Panc1 (cell line): ENCODE data around the gene TXNL1. TPM values are rescaled to one million over a fixed set of nuclear protein-coding genes. Genes with fewer than 3 reads are reported as not detected.

Experiments
- ATAC-seq: fragments of 200-7000 bp; cut with Tn5 transposase; 2 replicates; pipeline ENCODE4 v1.9.1; 2020; ENCODE audit warnings: mild to moderate bottlenecking, moderate library complexity
- BruUV-seq: library from RNA; stranded (reverse); fragments of 400-500 nt; replicated peaks from 2 replicates; lab custom pipeline; 2021; lab: Mats Ljungman, UMichigan
- CTCF ChIA-PET: fragments of 300-600 bp; sonication (Branson Sonifier 250); formaldehyde crosslinking; loops from one replicate; lab custom pipeline; 2022; ENCODE audit warnings: antibody characterized with exemption; lab: Charles Lee
- POLR2A ChIA-PET: fragments of 300-600 bp; sonication (Branson Sonifier 250); formaldehyde crosslinking; loops from one replicate; lab custom pipeline; 2022; ENCODE audit warnings: antibody characterized with exemption; lab: Charles Lee
- DNase-seq: peaks from one replicate; pipeline ENCODE4 v3.0.0-alpha.2; 2010; ENCODE audit warnings: low read depth, low spot score
- H3K27ac ChIP-seq: 2 replicates; pipeline ENCODE4 v1.5.1; 2011; ENCODE audit warnings: mild to moderate bottlenecking, low read length, inconsistent platforms
- H3K27me3 ChIP-seq: fragments of 200-500 bp; sonication (Bioruptor generic); 2 replicates; pipeline ENCODE4 v1.6.0; 2014; ENCODE audit warnings: low read length, inconsistent platforms; ENCODE audit not compliant: control insufficient read depth, insufficient read depth
- H3K36me3 ChIP-seq: fragments of 200-500 bp; sonication (Bioruptor generic); 2 replicates; pipeline ENCODE4 v1.5.1; 2014; ENCODE audit warnings: inconsistent platforms, mild to moderate bottlenecking, low read length, moderate library complexity; ENCODE audit not compliant: control insufficient read depth, insufficient read depth
- H3K4me1 ChIP-seq: 2 replicates; pipeline ENCODE4 v1.5.1; 2011; ENCODE audit warnings: inconsistent platforms, mild to moderate bottlenecking, low read length, moderate library complexity; ENCODE audit not compliant: control insufficient read depth, insufficient read depth
- H3K4me3 ChIP-seq, 2 experiments: 2 replicates each; pipeline ENCODE4 v1.5.1; 2011 to 2012; ENCODE audit warnings: low read depth in 2 of 2, low read length in 2 of 2, mild to moderate bottlenecking in 2 of 2, inconsistent platforms in 1 of 2, moderate library complexity in 1 of 2
- H3K9me3 ChIP-seq: fragments of 200-500 bp; sonication (Bioruptor generic); 2 replicates; pipeline ENCODE4 v1.5.1; 2014; ENCODE audit warnings: low read depth, mild to moderate bottlenecking, inconsistent platforms, low read length, moderate library complexity; ENCODE audit not compliant: control insufficient read depth, insufficient read depth
- CTCF ChIP-seq: fragments of 450-650 bp; IDR thresholded peaks from 2 replicates; pipeline ENCODE4 v1.5.1; 2017; ENCODE audit warnings: mild to moderate bottlenecking
- POLR2AphosphoS5 ChIP-seq: IDR thresholded peaks from 2 replicates; pipeline ENCODE4 v1.6.1; 2012; ENCODE audit warnings: mild to moderate bottlenecking, low read depth, low read length, moderate library complexity
- SIN3A ChIP-seq: IDR thresholded peaks from 2 replicates; pipeline ENCODE4 v1.6.1; 2012; ENCODE audit warnings: low read depth, mild to moderate bottlenecking, low read length, moderate library complexity, borderline replicate concordance; ENCODE audit not compliant: insufficient read depth
- TCF7L2 ChIP-seq: IDR thresholded peaks from 2 replicates; pipeline ENCODE4 v1.6.1; 2011; ENCODE audit warnings: mild to moderate bottlenecking, low read depth, low read length, inconsistent platforms
- in situ Hi-C: cut with HindIII; loops from 2 replicates; pipeline ENCODE4 v1.10.0; 2016; ENCODE audit warnings: low sequenced_read_pairs, low pct_unique_long_range_greater_than_20kb
- intact Hi-C: fragments of 100-400 bp; cut with micrococcal nuclease; formaldehyde crosslinking; loops from one replicate; pipeline ENCODE4 v1.10.0; 2022; ENCODE audit not compliant: unreplicated experiment
- total RNA-seq: library from RNA; stranded (reverse); gene quantifications from one replicate; pipeline ENCODE4 v1.2.1, GENCODE V29; 2021; ENCODE audit not compliant: unreplicated experiment
- TF ChIP-seq, protein P1 (sequence below), 2 experiments: IDR thresholded peaks; 2 replicates each; pipeline ENCODE4 v1.6.1; 2011 to 2012; ENCODE audit warnings: low read depth in 2 of 2, control low read depth in 1 of 2, low read length in 1 of 2, mild to moderate bottlenecking in 1 of 2, moderate library complexity in 1 of 2; ENCODE audit not compliant: insufficient read depth in 1 of 2

Gene TXNL1
- total RNA-seq, 1 experiment from 2014 or later = 58.3 TPM

DNA sequence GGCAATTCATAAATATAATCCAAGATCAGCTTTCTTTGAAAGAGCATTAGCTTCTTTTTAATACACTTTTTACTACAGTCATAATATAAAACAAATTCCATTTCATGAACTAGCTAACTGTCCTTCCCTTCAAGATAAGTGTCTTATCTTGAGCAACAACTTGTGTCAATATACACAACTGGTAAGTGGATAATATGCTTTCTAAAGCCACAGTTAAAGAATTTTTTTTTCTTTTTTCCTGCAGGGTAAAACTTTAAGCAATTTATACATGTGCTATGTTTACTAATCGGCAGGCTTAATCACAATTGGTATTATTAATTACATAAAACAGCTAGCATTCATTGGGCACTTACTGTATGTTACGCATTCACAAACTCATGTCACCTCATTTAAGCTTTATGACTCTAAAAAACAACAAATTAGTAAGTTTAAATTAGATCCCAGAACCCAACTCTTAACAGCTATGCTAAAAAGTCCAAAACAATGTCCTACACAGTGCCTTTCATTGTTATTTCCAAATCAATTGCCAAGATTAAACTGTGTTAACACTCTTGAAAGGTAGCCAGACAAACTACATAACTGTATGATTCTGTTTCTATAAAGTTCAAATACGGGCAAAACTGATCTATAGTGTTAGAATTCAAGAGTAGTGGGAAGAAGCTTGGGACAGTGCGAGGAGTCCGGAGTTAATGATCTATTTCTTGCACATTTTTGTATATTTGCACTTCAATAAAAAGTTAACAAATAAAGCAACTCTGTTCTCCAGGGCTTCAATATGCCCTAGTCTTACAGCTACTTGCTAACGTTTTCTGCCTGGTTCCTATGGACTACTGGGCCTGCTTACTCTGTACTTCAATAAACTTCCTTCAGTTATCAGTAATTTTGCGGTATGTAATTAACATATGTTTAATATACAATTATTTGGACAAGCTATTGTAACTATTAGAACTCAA, 6.0 kb downstream of the TXNL1 start:
- no peaks in the 10 kb centered on the region for H3K27me3 ChIP-seq
- H3K27ac ChIP-seq = no peak overlapping the region
- H3K36me3 ChIP-seq = peaks cover 2% of the 10 kb centered on the region
- DNase-seq (no peak), ATAC-seq (no peak)
- in situ Hi-C loops = no loop called here
- H3K4me1 ChIP-seq = peaks cover 4% of the 10 kb centered on the region; the same call in 1 of the 2 replicates
- intact Hi-C loops = no loop called here
- ChIA-PET CTCF (no interaction called here), POLR2A (no interaction called here)
- no peak overlapping the region for H3K4me3 ChIP-seq
- no peak for TF ChIP-seq SIN3A
- TF ChIP-seq TCF7L2 = no peak
- TF ChIP-seq, protein P1, sequence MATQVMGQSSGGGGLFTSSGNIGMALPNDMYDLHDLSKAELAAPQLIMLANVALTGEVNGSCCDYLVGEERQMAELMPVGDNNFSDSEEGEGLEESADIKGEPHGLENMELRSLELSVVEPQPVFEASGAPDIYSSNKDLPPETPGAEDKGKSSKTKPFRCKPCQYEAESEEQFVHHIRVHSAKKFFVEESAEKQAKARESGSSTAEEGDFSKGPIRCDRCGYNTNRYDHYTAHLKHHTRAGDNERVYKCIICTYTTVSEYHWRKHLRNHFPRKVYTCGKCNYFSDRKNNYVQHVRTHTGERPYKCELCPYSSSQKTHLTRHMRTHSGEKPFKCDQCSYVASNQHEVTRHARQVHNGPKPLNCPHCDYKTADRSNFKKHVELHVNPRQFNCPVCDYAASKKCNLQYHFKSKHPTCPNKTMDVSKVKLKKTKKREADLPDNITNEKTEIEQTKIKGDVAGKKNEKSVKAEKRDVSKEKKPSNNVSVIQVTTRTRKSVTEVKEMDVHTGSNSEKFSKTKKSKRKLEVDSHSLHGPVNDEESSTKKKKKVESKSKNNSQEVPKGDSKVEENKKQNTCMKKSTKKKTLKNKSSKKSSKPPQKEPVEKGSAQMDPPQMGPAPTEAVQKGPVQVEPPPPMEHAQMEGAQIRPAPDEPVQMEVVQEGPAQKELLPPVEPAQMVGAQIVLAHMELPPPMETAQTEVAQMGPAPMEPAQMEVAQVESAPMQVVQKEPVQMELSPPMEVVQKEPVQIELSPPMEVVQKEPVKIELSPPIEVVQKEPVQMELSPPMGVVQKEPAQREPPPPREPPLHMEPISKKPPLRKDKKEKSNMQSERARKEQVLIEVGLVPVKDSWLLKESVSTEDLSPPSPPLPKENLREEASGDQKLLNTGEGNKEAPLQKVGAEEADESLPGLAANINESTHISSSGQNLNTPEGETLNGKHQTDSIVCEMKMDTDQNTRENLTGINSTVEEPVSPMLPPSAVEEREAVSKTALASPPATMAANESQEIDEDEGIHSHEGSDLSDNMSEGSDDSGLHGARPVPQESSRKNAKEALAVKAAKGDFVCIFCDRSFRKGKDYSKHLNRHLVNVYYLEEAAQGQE (IDR thresholded peaks at IDR 0.05; ENCODE audit: insufficient read depth in 1 of 2, low read depth in 2 of 2, low read length in 1 of 2) = no peak
- no peak for TF ChIP-seq CTCF
- TF ChIP-seq POLR2AphosphoS5 = no peak
- BruUV-seq = no TSS peak
- H3K9me3 ChIP-seq = no peaks in the 10 kb centered on the region

GRCh38 chr18:56627991-56628390, 10.4 kb downstream of the TXNL1 start:
- no peaks in the 10 kb centered on the region for H3K4me1 ChIP-seq
- H3K36me3 ChIP-seq = peaks cover 9% of the 10 kb centered on the region; the same call in 1 of the 2 replicates
- H3K4me3 ChIP-seq = no peak overlapping the region
- no peak for TF ChIP-seq TCF7L2
- TF ChIP-seq, protein P1 (IDR thresholded peaks at IDR 0.05; ENCODE audit: insufficient read depth in 1 of 2, low read depth in 2 of 2, low read length in 1 of 2) = no peak
- TF ChIP-seq CTCF = no peak
- no peak for TF ChIP-seq POLR2AphosphoS5
- TF ChIP-seq SIN3A = no peak
- H3K9me3 ChIP-seq = no peaks in the 10 kb centered on the region
- ATAC-seq = no peak
- no peak for DNase-seq
- intact Hi-C loops = no loop called here
- no peak overlapping the region for H3K27ac ChIP-seq
- no TSS peak for BruUV-seq
- CTCF ChIA-PET = no interaction called here
- POLR2A ChIA-PET = no interaction called here
- in situ Hi-C loops = no loop called here
- no peaks in the 10 kb centered on the region for H3K27me3 ChIP-seq
